D721Med (cell line): ENCODE results near the gene ATP5F1D.
A peak's percentile ranks its signal among the peaks of the same experiment; 100 is the strongest.

Experiments used
- DNase-seq: peaks from one replicate; pipeline ENCODE4 v3.0.0; 2011; ENCODE audit warnings: low spot score; ENCODE audit not compliant: insufficient read length
- FAIRE-seq: peaks from 2 replicates; lab custom pipeline; 2011; peaks lifted over from hg19 to GRCh38; lab: Jason Lieb, UNC
- CTCF ChIP-seq: IDR thresholded peaks from 2 replicates; pipeline ENCODE4 v1.5.1; 2012; ENCODE audit warnings: mild to moderate bottlenecking, control low read depth; ENCODE audit not compliant: insufficient read depth; ENCODE audit errors: missing control alignments

Gene ATP5F1D

GRCh38 chr19:1273263-1274041, 31.9 kb downstream of the ATP5F1D start:
- no peak for FAIRE-seq
- DNase-seq: no peak

GRCh38 chr19:1274081-1274851, 32.7 kb downstream of the ATP5F1D start:
- DNase-seq (no peak), FAIRE-seq (no peak)
- TF ChIP-seq CTCF: no peak

More at GRCh38 chr19:1273263-1274041, 31.9 kb downstream of the ATP5F1D start:
- TF ChIP-seq CTCF: no peak

- FAIRE-seq (no peak), DNase-seq (no peak)
- no peak for TF ChIP-seq CTCF
Measured at GRCh38 chr19:1274852-1275259, 33.3 kb downstream of the ATP5F1D start.

- TF ChIP-seq CTCF: no peak
- DNase-seq (peak; percentile 95), FAIRE-seq (no peak)
Measured at GRCh38 chr19:1275260-1275975, 33.9 kb downstream of the ATP5F1D start, which contains the start of gene FAM174C. FAM174C (plus strand) TSS chr19:1275530; CDS start chr19:1275550, 20 bp downstream.

GRCh38 chr19:1275976-1276627, 34.6 kb downstream of the ATP5F1D start:
- FAIRE-seq (no peak), DNase-seq (no peak)
- no peak for TF ChIP-seq CTCF

- no peak for DNase-seq
- FAIRE-seq: no peak
- no peak for TF ChIP-seq CTCF
Measured at GRCh38 chr19:1276628-1277022, 35.1 kb downstream of the ATP5F1D start.
